ENCODE data around the gene TTC3.

GRCh38 chr21:37245151-37245550, 172.1 kb downstream of the TTC3 start:
- TF ChIP-seq POLR2A (IDR thresholded peaks at IDR 0.05) (no peak), CTCF (IDR thresholded peaks at IDR 0.05) (no peak)

Measured in right lobe of liver (tissue), 4 donors.